ENCODE results near the gene MOB3B.

Gene MOB3B

GRCh38 chr9:27369591-27369990 lies 160.0 kb downstream of the MOB3B start:
- in situ Hi-C loops (cut with HindIII; ENCODE audit: low sequenced_read_pairs) = no loop called here

- in situ Hi-C loops (cut with HindIII; ENCODE audit: low sequenced_read_pairs) = no loop called here
These were observed 161.2 kb downstream of the MOB3B start for GRCh38 chr9:27368316-27368985.

- in situ Hi-C loops (cut with HindIII; ENCODE audit: low sequenced_read_pairs) = no loop called here
These were observed 161.7 kb downstream of the MOB3B start for GRCh38 chr9:27367921-27368315.

- in situ Hi-C loops (cut with HindIII; ENCODE audit: low sequenced_read_pairs) = no loop called here
These were observed 162.3 kb downstream of the MOB3B start for GRCh38 chr9:27367175-27367798.

- in situ Hi-C loops (cut with HindIII; ENCODE audit: low sequenced_read_pairs) = no loop called here
These were observed 163.8 kb downstream of the MOB3B start for GRCh38 chr9:27365707-27366376.

GRCh38 chr9:27362447-27363210 lies 167.0 kb downstream of the MOB3B start:
- in situ Hi-C loops (cut with HindIII; ENCODE audit: low sequenced_read_pairs) = no loop called here

- in situ Hi-C loops (cut with HindIII; ENCODE audit: low sequenced_read_pairs) = no loop called here
These were observed 168.1 kb downstream of the MOB3B start for GRCh38 chr9:27361492-27361891.

GRCh38 chr9:27359763-27360162 lies 169.9 kb downstream of the MOB3B start:
- in situ Hi-C loops (cut with HindIII; ENCODE audit: low sequenced_read_pairs) = no loop called here

- in situ Hi-C loops (cut with HindIII; ENCODE audit: low sequenced_read_pairs) = no loop called here
These were observed 171.6 kb downstream of the MOB3B start for GRCh38 chr9:27358007-27358406.

GRCh38 chr9:27356446-27356845 lies 173.2 kb downstream of the MOB3B start:
- in situ Hi-C loops (cut with HindIII; ENCODE audit: low sequenced_read_pairs) = no loop called here

- in situ Hi-C loops (cut with HindIII; ENCODE audit: low sequenced_read_pairs) = no loop called here
These were observed 174.4 kb downstream of the MOB3B start for GRCh38 chr9:27355166-27355565.

- in situ Hi-C loops (cut with HindIII; ENCODE audit: low sequenced_read_pairs) = no loop called here
These were observed 176.0 kb downstream of the MOB3B start for GRCh38 chr9:27353474-27354229.

GRCh38 chr9:27353166-27353473 lies 176.5 kb downstream of the MOB3B start:
- in situ Hi-C loops (cut with HindIII; ENCODE audit: low sequenced_read_pairs) = no loop called here

- in situ Hi-C loops (cut with HindIII; ENCODE audit: low sequenced_read_pairs) = no loop called here
These were observed 177.0 kb downstream of the MOB3B start for GRCh38 chr9:27352457-27353165.

GRCh38 chr9:27351438-27351837 lies 178.2 kb downstream of the MOB3B start:
- in situ Hi-C loops (cut with HindIII; ENCODE audit: low sequenced_read_pairs) = no loop called here

- in situ Hi-C loops (cut with HindIII; ENCODE audit: low sequenced_read_pairs) = no loop called here
These were observed 179.1 kb downstream of the MOB3B start for GRCh38 chr9:27350382-27350976.

- in situ Hi-C loops (cut with HindIII; ENCODE audit: low sequenced_read_pairs) = no loop called here
These were observed 179.9 kb downstream of the MOB3B start for GRCh38 chr9:27349698-27350080.

GRCh38 chr9:27348785-27349697 lies 180.6 kb downstream of the MOB3B start:
- in situ Hi-C loops (cut with HindIII; ENCODE audit: low sequenced_read_pairs) = no loop called here

- in situ Hi-C loops (cut with HindIII; ENCODE audit: low sequenced_read_pairs) = no loop called here
These were observed 181.7 kb downstream of the MOB3B start for GRCh38 chr9:27347889-27348288.

Data from DLD1 (cell line).